ENCODE results near the gene IFI35. TPM values are rescaled to one million over a fixed set of nuclear protein-coding genes. Genes with fewer than 3 reads are reported as not detected.

IFI35 gene
- 10 to 100 TPM; 20.7 to 44.1 (median 24.8) TPM for total RNA-seq

- TF ChIP-seq, protein P1, sequence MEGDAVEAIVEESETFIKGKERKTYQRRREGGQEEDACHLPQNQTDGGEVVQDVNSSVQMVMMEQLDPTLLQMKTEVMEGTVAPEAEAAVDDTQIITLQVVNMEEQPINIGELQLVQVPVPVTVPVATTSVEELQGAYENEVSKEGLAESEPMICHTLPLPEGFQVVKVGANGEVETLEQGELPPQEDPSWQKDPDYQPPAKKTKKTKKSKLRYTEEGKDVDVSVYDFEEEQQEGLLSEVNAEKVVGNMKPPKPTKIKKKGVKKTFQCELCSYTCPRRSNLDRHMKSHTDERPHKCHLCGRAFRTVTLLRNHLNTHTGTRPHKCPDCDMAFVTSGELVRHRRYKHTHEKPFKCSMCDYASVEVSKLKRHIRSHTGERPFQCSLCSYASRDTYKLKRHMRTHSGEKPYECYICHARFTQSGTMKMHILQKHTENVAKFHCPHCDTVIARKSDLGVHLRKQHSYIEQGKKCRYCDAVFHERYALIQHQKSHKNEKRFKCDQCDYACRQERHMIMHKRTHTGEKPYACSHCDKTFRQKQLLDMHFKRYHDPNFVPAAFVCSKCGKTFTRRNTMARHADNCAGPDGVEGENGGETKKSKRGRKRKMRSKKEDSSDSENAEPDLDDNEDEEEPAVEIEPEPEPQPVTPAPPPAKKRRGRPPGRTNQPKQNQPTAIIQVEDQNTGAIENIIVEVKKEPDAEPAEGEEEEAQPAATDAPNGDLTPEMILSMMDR (IDR thresholded peaks at IDR 0.05; ENCODE audit: low read depth) = no peak
Observed at GRCh38 chr17:43006639-43007551, at the start of gene IFI35. IFI35 (plus strand) TSS chr17:43006784; CDS start chr17:43006948, 164 bp downstream.

- TF ChIP-seq, protein P1 (IDR thresholded peaks at IDR 0.05; ENCODE audit: low read depth) = no peak
Observed at GRCh38 chr17:42964161-42964932, 42.2 kb upstream of the IFI35 start, which contains the start of gene AARSD1. AARSD1 (minus strand) TSS chr17:42964454; CDS start chr17:42964440, 14 bp downstream.

DNA sequence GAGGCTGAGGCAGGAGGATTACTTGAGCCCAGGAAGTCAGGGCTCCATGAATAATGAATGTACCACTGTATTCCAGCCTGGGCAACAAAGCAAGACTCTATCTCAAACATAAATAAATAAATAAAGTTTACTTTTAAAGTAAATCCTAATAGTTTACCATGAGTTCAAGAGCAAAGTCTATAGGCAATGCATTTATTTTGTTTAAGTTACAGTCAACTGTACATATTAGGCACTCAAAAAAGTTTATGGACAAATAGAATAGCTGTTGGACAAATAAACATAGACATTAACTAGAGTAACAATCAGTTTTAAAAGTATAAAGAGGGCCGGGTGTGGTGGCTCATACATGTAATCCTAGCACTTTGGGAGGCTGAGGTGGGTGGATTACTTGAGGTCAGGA lies 38.7 kb upstream of the IFI35 start:
- TF ChIP-seq, protein P1 (IDR thresholded peaks at IDR 0.05; ENCODE audit: low read depth) = no peak

GRCh38 chr17:42969001-42969581 lies 37.5 kb upstream of the IFI35 start:
- TF ChIP-seq, protein P1 (IDR thresholded peaks at IDR 0.05; ENCODE audit: low read depth) = no peak

DNA sequence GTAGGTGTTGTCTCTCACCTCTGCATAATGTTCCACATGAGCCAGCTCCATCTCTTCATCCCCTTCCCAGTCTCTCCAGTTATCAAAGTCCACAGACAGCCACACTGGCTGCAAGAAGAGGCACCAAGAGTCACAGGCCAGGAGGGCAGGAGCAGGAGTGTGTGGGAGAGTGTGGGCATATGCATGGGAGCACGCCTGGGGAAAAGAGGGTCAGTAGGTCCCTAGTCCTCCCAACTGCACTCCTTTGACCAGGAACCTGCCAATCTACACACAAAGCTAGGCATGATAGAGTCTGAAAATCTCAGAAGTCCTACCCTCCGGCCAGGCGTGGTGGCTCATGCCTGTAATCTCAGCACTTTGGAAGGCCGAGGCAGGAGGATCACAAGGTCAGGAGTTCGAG lies 35.0 kb upstream of the IFI35 start:
- TF ChIP-seq, protein P1 (IDR thresholded peaks at IDR 0.05; ENCODE audit: low read depth) = no peak

- TF ChIP-seq, protein P1 (IDR thresholded peaks at IDR 0.05; ENCODE audit: low read depth) = no peak
Observed at GRCh38 chr17:42975265-42975664, 31.3 kb upstream of the IFI35 start.
